HCT116 (cell line): ENCODE results near the gene TRPC1. TPM values are rescaled to one million over a fixed set of nuclear protein-coding genes. Genes with fewer than 3 reads are reported as not detected.
A peak's percentile ranks its signal among the peaks of the same experiment; 100 is the strongest.

Experiments used
- ATAC-seq: fragments of 200-7000 bp; cut with Tn5 transposase; 2 replicates; pipeline ENCODE4 v1.9.1; 2020; ENCODE audit warnings: mild to moderate bottlenecking, moderate library complexity
- Bru-seq: library from RNA; stranded (reverse); fragments of 400-500 nt; gene quantifications from one replicate; lab custom pipeline; 2021; lab: Mats Ljungman, UMichigan
- BruChase-seq, 2 experiments: library from RNA; stranded (reverse); fragments of 400-500 nt; gene quantifications; one replicate each; lab custom pipeline; 2021; lab: Mats Ljungman, UMichigan
- BruUV-seq: library from RNA; stranded (reverse); fragments of 400-500 nt; replicated peaks from 2 replicates; lab custom pipeline; 2021; lab: Mats Ljungman, UMichigan
- CTCF ChIA-PET: fragments of 300-600 bp; sonication (Branson Sonifier 250); formaldehyde crosslinking; loops from one replicate; lab custom pipeline; 2021; ENCODE audit warnings: antibody characterized with exemption; lab: Charles Lee
- POLR2A ChIA-PET: fragments of 300-600, 350-600 bp; sonication (Branson Sonifier 250); formaldehyde crosslinking; loops from one replicate; lab custom pipeline; 2021; ENCODE audit warnings: antibody characterized with exemption; lab: Charles Lee
- RAD21 ChIA-PET, 2 experiments: fragments of 300-600 bp; sonication (Branson Sonifier 250); formaldehyde crosslinking; loops; one replicate each; lab custom pipeline; 2023; ENCODE audit warnings: low total read pairs in 2 of 2; ENCODE audit not compliant: uncharacterized antibody in 2 of 2, unreplicated experiment in 2 of 2, low non-redundant PET in 1 of 2; lab: Charles Lee
- DNase-seq: peaks from one replicate; pipeline ENCODE4 v3.0.0-alpha.2; 2010; ENCODE audit warnings: low read depth, low spot score
- H2AFZ ChIP-seq: fragments of 200-600 bp; shearing (Covaris generic), sonication (generic); 2 replicates; pipeline ENCODE4 v1.6.1; 2017; ENCODE audit warnings: low read depth, mixed run types, mixed read lengths, antibody characterized with exemption, low read length; ENCODE audit not compliant: poor library complexity, severe bottlenecking
- H3K27ac ChIP-seq: 2 replicates; pipeline ENCODE4 v1.5.1; 2012; ENCODE audit warnings: low read depth, low read length
- H3K27me3 ChIP-seq: fragments of 200-600 bp; sonication (generic); 2 replicates; pipeline ENCODE4 v1.6.1; 2016; ENCODE audit warnings: mixed run types, low read length, mixed read lengths; ENCODE audit not compliant: insufficient read depth
- H3K36me3 ChIP-seq, 2 experiments: fragments of 200-500 bp in 1 of 2; fragments of 200-600 bp in 1 of 2; sonication (Bioruptor generic) in 1 of 2; sonication (generic) in 1 of 2; 2 replicates each; pipeline versions ENCODE4 v1.5.1 to v1.6.1; 2014 to 2016; ENCODE audit warnings: low read length in 2 of 2, inconsistent platforms in 1 of 2, mixed read lengths in 1 of 2, mixed run types in 1 of 2; ENCODE audit not compliant: insufficient read depth in 2 of 2, control insufficient read depth in 1 of 2
- H3K4me1 ChIP-seq, 2 experiments: fragments of 200-600 bp in 1 of 2; sonication (generic) in 1 of 2; 2 replicates each; pipeline versions ENCODE4 v1.5.1 to v1.6.1; 2012 to 2017; ENCODE audit warnings: low read length in 2 of 2, inconsistent platforms in 1 of 2, mild to moderate bottlenecking in 1 of 2, mixed read lengths in 1 of 2, mixed run types in 1 of 2, moderate library complexity in 1 of 2; ENCODE audit not compliant: insufficient read depth in 2 of 2, control insufficient read depth in 1 of 2
- H3K4me2 ChIP-seq: fragments of 200-600 bp; sonication (generic); 2 replicates; pipeline ENCODE4 v1.6.1; 2017; ENCODE audit warnings: mixed run types, low read length, mixed read lengths
- H3K4me3 ChIP-seq, 2 experiments: fragments of 200-600 bp in 1 of 2; sonication (generic) in 1 of 2; replicated peaks in 1 of 2; 2 replicates each; pipeline ENCODE4 v1.5.1; 2011 to 2016; ENCODE audit warnings: low read length in 2 of 2, control low read depth in 1 of 2, low read depth in 1 of 2, mild to moderate bottlenecking in 1 of 2, mixed read lengths in 1 of 2, mixed run types in 1 of 2
- H3K79me2 ChIP-seq: fragments of 200-600 bp; sonication (generic); 2 replicates; pipeline ENCODE4 v1.6.1; 2017; ENCODE audit warnings: mild to moderate bottlenecking, mixed run types, low read length, moderate library complexity, mixed read lengths; ENCODE audit not compliant: insufficient read depth
- H3K9ac ChIP-seq: fragments of 200-600 bp; sonication (generic); 2 replicates; pipeline ENCODE4 v1.6.1; 2016; ENCODE audit warnings: low read length, mixed read lengths
- H3K9me2 ChIP-seq: fragments of 200-600 bp; sonication (generic), shearing (Covaris generic); 2 replicates; pipeline ENCODE4 v1.6.1; 2017; ENCODE audit warnings: mixed run types, mild to moderate bottlenecking, moderate library complexity; ENCODE audit not compliant: insufficient read depth
- H3K9me3 ChIP-seq, 2 experiments: fragments of 200-500 bp in 1 of 2; fragments of 200-600 bp in 1 of 2; sonication (Bioruptor generic) in 1 of 2; sonication (generic) in 1 of 2; 2 replicates each; pipeline ENCODE4 v1.6.1; 2014 to 2017; ENCODE audit warnings: low read length in 2 of 2, mixed read lengths in 2 of 2, inconsistent platforms in 1 of 2, low read depth in 1 of 2, mild to moderate bottlenecking in 1 of 2, mixed run types in 1 of 2, moderate library complexity in 1 of 2; ENCODE audit not compliant: control insufficient read depth in 1 of 2, insufficient read depth in 1 of 2
- H4K20me1 ChIP-seq: fragments of 200-600 bp; sonication (generic), shearing (Covaris generic); 2 replicates; pipeline ENCODE4 v1.6.1; 2017; ENCODE audit warnings: mixed run types, mild to moderate bottlenecking, moderate library complexity; ENCODE audit not compliant: insufficient read depth
- CBX3 ChIP-seq: IDR thresholded peaks from 2 replicates; pipeline ENCODE4 v1.6.1; 2012; ENCODE audit warnings: low read depth
- EZH2phosphoT487 ChIP-seq: fragments of 200-600 bp; IDR thresholded peaks from 2 replicates; pipeline ENCODE4 v1.6.1; 2018; ENCODE audit warnings: antibody characterized with exemption, borderline replicate concordance
- FOSL1 ChIP-seq: IDR thresholded peaks from 2 replicates; pipeline ENCODE4 v1.6.1; 2012; ENCODE audit warnings: low read depth
- MAX ChIP-seq: IDR thresholded peaks from 2 replicates; pipeline ENCODE4 v1.6.1; 2012
- POLR2A ChIP-seq: IDR thresholded peaks from 2 replicates; pipeline ENCODE4 v1.7.0; 2011; ENCODE audit warnings: borderline replicate concordance; ENCODE audit not compliant: insufficient read depth, insufficient read length; ENCODE audit errors: extremely low read depth
- POLR2AphosphoS5 ChIP-seq: IDR thresholded peaks from 2 replicates; pipeline ENCODE4 v1.6.1; 2011; ENCODE audit warnings: mild to moderate bottlenecking, low read depth, low read length, moderate library complexity
- SIN3A ChIP-seq: IDR thresholded peaks from 2 replicates; pipeline ENCODE4 v1.6.1; 2012; ENCODE audit warnings: low read depth
- SRF ChIP-seq: IDR thresholded peaks from 2 replicates; pipeline ENCODE4 v1.6.1; 2012; ENCODE audit warnings: low read depth
- YY1 ChIP-seq: IDR thresholded peaks from 2 replicates; pipeline ENCODE4 v1.6.1; 2011; ENCODE audit warnings: low read length, low read depth, moderate library complexity, mild to moderate bottlenecking; ENCODE audit not compliant: insufficient replicate concordance; ENCODE audit errors: extremely low read depth
- ZBTB33 ChIP-seq: IDR thresholded peaks from 2 replicates; pipeline ENCODE4 v1.6.1; 2011; ENCODE audit warnings: mild to moderate bottlenecking, low read length, moderate library complexity; ENCODE audit not compliant: insufficient replicate concordance; ENCODE audit errors: extremely low read depth
- ZFX ChIP-seq: fragments of 450-650 bp; IDR thresholded peaks from 2 replicates; pipeline ENCODE4 v1.6.1; 2017
- intact Hi-C: fragments of 100-400 bp; cut with micrococcal nuclease; formaldehyde crosslinking; loops from 2 replicates; pipeline ENCODE4 v1.10.0; 2022
- long read RNA-seq: library from polyadenylated mRNA; unstranded; transcript quantifications from one replicate; pipeline ENCODE4 v2.0.0, GENCODE V29; 2021; ENCODE audit not compliant: unreplicated experiment
- polyA plus RNA-seq: library from polyadenylated mRNA; unstranded; fragments of >200 nt; gene quantifications from 2 replicates; pipeline ENCODE4 v1.2.1, GENCODE V29; 2012; ENCODE audit warnings: missing spikeins
- total RNA-seq: library from RNA; stranded (reverse); gene quantifications from one replicate; pipeline ENCODE4 v1.2.1, GENCODE V29; 2021; ENCODE audit not compliant: unreplicated experiment

TRPC1 gene
- total RNA-seq (6.1 TPM), Bru-seq, nascent RNA (percentile 55 among the genes with signal in this experiment), BruChase-seq, experiment 1, labeled RNA remaining after a 6-hour chase (percentile 53 among the genes with signal in this experiment), BruChase-seq, experiment 2, labeled RNA remaining after a 2-hour chase (percentile 65 among the genes with signal in this experiment)
- 1.2 and 2.4 TPM in 2 replicates for polyA plus RNA-seq
- long read RNA-seq, full-length matches to known transcripts: 3 of 6 reads
- long read RNA-seq, partial matches to known transcripts: 1 of 6 reads
- long read RNA-seq, other reads (novel, unspliced or antisense): 2 of 6 reads

- ATAC-seq: peak; percentile 92
- Histone ChIP-seq H3K9me3 (no peaks in the 10 kb centered on the region), H3K4me2 (peak within 1 kb of the TSS; percentile 91), H3K27ac (peak within 1 kb of the TSS; percentile 92), H3K27me3 (no peaks in the 10 kb centered on the region), H3K4me1 (peaks cover 3 to 16% of the 10 kb centered on the region in 2 experiments; a peak in 2 of 4 replicates), H2AFZ (peak within 1 kb of the TSS; percentile 96), H4K20me1 (no peaks in the 10 kb centered on the region), H3K79me2 (no peaks in the 10 kb centered on the region)
- RAD21 ChIA-PET: no interaction called here
- POLR2A ChIA-PET: interaction anchor here (0.6 to 0.9 kb wide), 4 partner anchors 9 to 79 kb away, joined by 3 to 6 read pairs (median 4); no protein-coding TSS in a partner anchor
- DNase-seq: peak; percentile 78
- CTCF ChIA-PET: interaction anchor here (0.6 kb wide), 1 partner anchor 1915 kb away, joined by 3 read pairs; no protein-coding TSS in a partner anchor
- peak; percentile 61; the same call in 1 of the 2 replicates for TF ChIP-seq SIN3A
- peak; percentile 96 for TF ChIP-seq POLR2AphosphoS5
- no peak for TF ChIP-seq EZH2phosphoT487
- peak; percentile 55 for TF ChIP-seq YY1
- no peak for TF ChIP-seq ZBTB33
- TF ChIP-seq ZFX: peak; percentile 55
- no peak for TF ChIP-seq FOSL1
- peak; percentile 67 for TF ChIP-seq MAX
- no peak for TF ChIP-seq SRF
- peak; percentile 11; the same call in 1 of the 2 replicates for TF ChIP-seq CBX3
- peak; percentile 72 for TF ChIP-seq POLR2A
- TF ChIP-seq, all 23 proteins: peak for 7
- Histone ChIP-seq H3K9me2 (no peaks in the 10 kb centered on the region), H3K36me3 (no peaks in the 10 kb centered on the region), H3K9ac (peak within 1 kb of the TSS; percentile 70), H3K4me3 (peak within 1 kb of the TSS; percentile 52 to 78)
- intact Hi-C loops: no loop called here
- BruUV-seq: no TSS peak
Measured at GRCh38 chr3:142723968-142724681, at the start of gene TRPC1. Gene TRPC1 (plus strand): TSS chr3:142724034. CDS start chr3:142724560, 526 bp downstream.
